Esophagus (tissue), 2 donors: ENCODE data around the gene TCIRG1. TPM values are rescaled to one million over a fixed set of nuclear protein-coding genes. Genes with fewer than 3 reads are reported as not detected.
"Not testable (repeated sequence)": the region's sequence is repeated elsewhere in the genome, so short reads cannot be mapped to it uniquely, and the experiment has no call there.

ENCODE experiments used
- H3K27ac ChIP-seq, 2 donors: one replicate each; pipeline ENCODE4 v1.5.1; 2013; ENCODE audit warnings: low read depth in 2 of 2, mild to moderate bottlenecking in 2 of 2, inconsistent platforms in 1 of 2, low read length in 1 of 2, moderate library complexity in 1 of 2
- H3K27me3 ChIP-seq, 2 donors: one replicate each; pipeline ENCODE4 v1.6.1; 2013; ENCODE audit warnings: low read length in 2 of 2, control low read depth in 1 of 2, mild to moderate bottlenecking in 1 of 2; ENCODE audit not compliant: insufficient read depth in 2 of 2, control insufficient read depth in 1 of 2
- H3K36me3 ChIP-seq, 2 donors: one replicate each; pipeline ENCODE4 v1.6.1; 2013; ENCODE audit warnings: low read length in 1 of 2; ENCODE audit not compliant: control insufficient read depth in 2 of 2, insufficient read depth in 2 of 2
- H3K4me1 ChIP-seq, 2 donors: one replicate each; pipeline ENCODE4 v1.6.1; 2013; ENCODE audit warnings: low read length in 1 of 2; ENCODE audit not compliant: control insufficient read depth in 2 of 2, insufficient read depth in 2 of 2
- H3K4me3 ChIP-seq, 2 donors: one replicate each; pipeline ENCODE4 v1.5.1; 2013; ENCODE audit warnings: low read length in 2 of 2, mild to moderate bottlenecking in 2 of 2, low read depth in 1 of 2, moderate library complexity in 1 of 2
- H3K9me3 ChIP-seq, 2 donors: one replicate each; pipeline ENCODE4 v1.6.1; 2013; ENCODE audit warnings: mild to moderate bottlenecking in 2 of 2, low read depth in 1 of 2, low read length in 1 of 2, moderate library complexity in 1 of 2; ENCODE audit not compliant: control insufficient read depth in 2 of 2, insufficient read depth in 1 of 2
- WGBS, 2 donors: extraction: QIAGEN DNeasy Blood & Tissue Kit; methylation state at CpG; one replicate each; pipeline ENCODE4 v1.1.7; 2013; 5-methylcytosine and 5-hydroxymethylcytosine counted together
- polyA plus RNA-seq, 2 donors: library from polyadenylated mRNA; stranded (reverse); fragments of 200-250 nt; gene quantifications; one replicate each; pipeline ENCODE4 v1.2.3, GENCODE V29; 2013
- donor health status: healthy with polysubstance abuse.
- donor health status: Bipolar disorder and iron deficiency.

TCIRG1 gene
- polyA plus RNA-seq, 2 donors = 51.0 to 74.0 TPM

GRCh38 chr11:68081691-68082090 is 42.9 kb downstream of the TCIRG1 start:
- no peaks in the 10 kb centered on the region for H3K27me3 ChIP-seq
- H3K36me3 ChIP-seq = no peaks in the 10 kb centered on the region
- peaks cover 0 to 7% of the 10 kb centered on the region in 2 donors for H3K4me1 ChIP-seq
- H3K9me3 ChIP-seq = no peaks in the 10 kb centered on the region
- 70% methylated on average over 9 of the region's 9 CpGs for WGBS, 2 donors
- H3K4me3 ChIP-seq = no peak overlapping the region
- no peak overlapping the region for H3K27ac ChIP-seq

GRCh38 chr11:68082481-68082880 is 43.7 kb downstream of the TCIRG1 start:
- Histone ChIP-seq H3K4me3 (no peak overlapping the region), H3K4me1 (peaks cover 0 to 6% of the 10 kb centered on the region in 2 donors), H3K36me3 (no peaks in the 10 kb centered on the region), H3K27ac (no peak overlapping the region), H3K27me3 (no peaks in the 10 kb centered on the region), H3K9me3 (no peaks in the 10 kb centered on the region)
- WGBS, 2 donors = 34% methylated on average over 3 of the region's 3 CpGs

GRCh38 chr11:68083517-68083916 is 44.7 kb downstream of the TCIRG1 start:
- Histone ChIP-seq H3K27ac (no peak overlapping the region), H3K27me3 (no peaks in the 10 kb centered on the region), H3K9me3 (no peaks in the 10 kb centered on the region), H3K4me1 (no peaks in the 10 kb centered on the region), H3K36me3 (no peaks in the 10 kb centered on the region), H3K4me3 (no peak overlapping the region)
- WGBS, 2 donors = 80 to 92% methylated on average over 3 of the region's 3 CpGs

GRCh38 chr11:68089679-68090078 is 50.9 kb downstream of the TCIRG1 start:
- no peaks in the 10 kb centered on the region for H3K36me3 ChIP-seq
- no peaks in the 10 kb centered on the region for H3K9me3 ChIP-seq
- H3K4me1 ChIP-seq = no peaks in the 10 kb centered on the region
- H3K27me3 ChIP-seq = no peaks in the 10 kb centered on the region
- H3K4me3 ChIP-seq = no peak overlapping the region
- H3K27ac ChIP-seq = no peak overlapping the region
- WGBS, 2 donors = 90 to 94% methylated on average over 8 of the region's 8 CpGs

- Histone ChIP-seq H3K9me3 (no peaks in the 10 kb centered on the region), H3K4me1 (no peaks in the 10 kb centered on the region), H3K4me3 (no peak overlapping the region), H3K36me3 (no peaks in the 10 kb centered on the region), H3K27ac (no peak overlapping the region), H3K27me3 (no peaks in the 10 kb centered on the region)
- WGBS, 2 donors = 53 to 79% methylated on average over 1 of the region's 1 CpG
Measured at GRCh38 chr11:68090287-68090686, 51.5 kb downstream of the TCIRG1 start.

GRCh38 chr11:68090706-68091105 is 51.9 kb downstream of the TCIRG1 start:
- no peaks in the 10 kb centered on the region for H3K4me1 ChIP-seq
- 48 to 61% methylated on average over 6 of the region's 6 CpGs for WGBS, 2 donors
- no peaks in the 10 kb centered on the region for H3K36me3 ChIP-seq
- H3K27ac ChIP-seq = no peak overlapping the region
- H3K9me3 ChIP-seq = no peaks in the 10 kb centered on the region
- no peak overlapping the region for H3K4me3 ChIP-seq
- H3K27me3 ChIP-seq = no peaks in the 10 kb centered on the region

- Histone ChIP-seq H3K9me3 (no peaks in the 10 kb centered on the region), H3K27ac (no peak overlapping the region), H3K4me1 (no peaks in the 10 kb centered on the region), H3K27me3 (no peaks in the 10 kb centered on the region), H3K4me3 (no peak overlapping the region), H3K36me3 (no peaks in the 10 kb centered on the region)
- WGBS, 2 donors = 84 to 92% methylated on average over 2 of the region's 2 CpGs
Measured at GRCh38 chr11:68092411-68092810, 53.6 kb downstream of the TCIRG1 start.

GRCh38 chr11:68092946-68093345 is 54.1 kb downstream of the TCIRG1 start:
- not testable (repeated sequence) for H3K27me3 ChIP-seq, H3K9me3 ChIP-seq, H3K4me3 ChIP-seq, H3K4me1 ChIP-seq, H3K36me3 ChIP-seq, H3K27ac ChIP-seq
- WGBS, 2 donors = 93 to 94% methylated on average over 3 of the region's 3 CpGs

GRCh38 chr11:68093565-68093964 is 54.7 kb downstream of the TCIRG1 start:
- H3K4me1 ChIP-seq = no peaks in the 10 kb centered on the region
- no peak overlapping the region for H3K27ac ChIP-seq
- H3K9me3 ChIP-seq = no peaks in the 10 kb centered on the region
- no peaks in the 10 kb centered on the region for H3K36me3 ChIP-seq
- no peaks in the 10 kb centered on the region for H3K27me3 ChIP-seq
- 85 to 90% methylated on average over 4 of the region's 4 CpGs for WGBS, 2 donors
- H3K4me3 ChIP-seq = no peak overlapping the region

- no peak overlapping the region for H3K4me3 ChIP-seq
- H3K27ac ChIP-seq = no peak overlapping the region
- H3K4me1 ChIP-seq = no peaks in the 10 kb centered on the region
- no peaks in the 10 kb centered on the region for H3K27me3 ChIP-seq
- H3K9me3 ChIP-seq = no peaks in the 10 kb centered on the region
- H3K36me3 ChIP-seq = no peaks in the 10 kb centered on the region
- WGBS, 2 donors = 85 to 95% methylated on average over 8 of the region's 8 CpGs
Measured at GRCh38 chr11:68096962-68097361, 58.1 kb downstream of the TCIRG1 start.
